ENCODE data around the gene CLPX. TPM values are rescaled to one million over a fixed set of nuclear protein-coding genes. Genes with fewer than 3 reads are reported as not detected.
A peak's percentile ranks its signal among the peaks of the same experiment; 100 is the strongest.
"Not testable (repeated sequence)": the region's sequence is repeated elsewhere in the genome, so short reads cannot be mapped to it uniquely, and the experiment has no call there.

The CLPX gene
- total RNA-seq, 1 donor from 2014 or later, result 58.7 TPM

- Mint-ChIP-seq H3K4me1 (no peaks in the 10 kb centered on the region), H3K27me3 (ENCODE audit: low read depth) (no peaks in the 10 kb centered on the region), H3K36me3 (peaks cover 29% of the 10 kb centered on the region), H3K9me3 (no peaks in the 10 kb centered on the region), H3K4me3 (no peak overlapping the region), H3K27ac (no peak overlapping the region)
- no peak for TF ChIP-seq CTCF (IDR thresholded peaks at IDR 0.05; ENCODE audit: unreplicated experiment)
- DNase-seq (ENCODE audit: low spot score in 2 of 2, unreplicated experiment in 2 of 2), result no peak
Measured at GRCh38 chr15:65105038-65105437, 80.1 kb downstream of the CLPX start.

- H3K4me3 Mint-ChIP-seq, result no peak overlapping the region
- no peak for TF ChIP-seq CTCF (IDR thresholded peaks at IDR 0.05; ENCODE audit: unreplicated experiment)
- H3K9me3 Mint-ChIP-seq, result no peaks in the 10 kb centered on the region
- no peaks in the 10 kb centered on the region for H3K4me1 Mint-ChIP-seq
- H3K36me3 Mint-ChIP-seq, result peaks cover 30% of the 10 kb centered on the region
- H3K27me3 Mint-ChIP-seq (ENCODE audit: low read depth), result no peaks in the 10 kb centered on the region
- no peak overlapping the region for H3K27ac Mint-ChIP-seq
- DNase-seq (ENCODE audit: low spot score in 2 of 2, unreplicated experiment in 2 of 2), result no peak
Measured at GRCh38 chr15:65102912-65103311, 82.2 kb downstream of the CLPX start.

- H3K36me3 Mint-ChIP-seq, result peaks cover 34% of the 10 kb centered on the region
- no peak overlapping the region for H3K4me3 Mint-ChIP-seq
- DNase-seq (ENCODE audit: low spot score in 2 of 2, unreplicated experiment in 2 of 2), result no peak
- H3K4me1 Mint-ChIP-seq, result peaks cover 1% of the 10 kb centered on the region
- H3K27me3 Mint-ChIP-seq (ENCODE audit: low read depth), result no peaks in the 10 kb centered on the region
- H3K27ac Mint-ChIP-seq, result peak overlapping the region; percentile 14
- TF ChIP-seq CTCF (IDR thresholded peaks at IDR 0.05; ENCODE audit: unreplicated experiment), result no peak
- H3K9me3 Mint-ChIP-seq, result no peaks in the 10 kb centered on the region
Measured at GRCh38 chr15:65101891-65102708, 83.0 kb downstream of the CLPX start.

- peaks cover 4% of the 10 kb centered on the region for H3K4me1 Mint-ChIP-seq
- peak overlapping the region; percentile 14 for H3K27ac Mint-ChIP-seq
- no peak overlapping the region for H3K4me3 Mint-ChIP-seq
Measured at GRCh38 chr15:65101411-65101890, 83.7 kb downstream of the CLPX start.

GRCh38 chr15:65100442-65100841 lies 84.7 kb downstream of the CLPX start:
- no peaks in the 10 kb centered on the region for H3K9me3 Mint-ChIP-seq
- TF ChIP-seq CTCF (IDR thresholded peaks at IDR 0.05; ENCODE audit: unreplicated experiment), result no peak
- peaks cover 4% of the 10 kb centered on the region for H3K4me1 Mint-ChIP-seq
- H3K4me3 Mint-ChIP-seq, result no peak overlapping the region
- H3K36me3 Mint-ChIP-seq, result peaks cover 25% of the 10 kb centered on the region
- DNase-seq (ENCODE audit: low spot score in 2 of 2, unreplicated experiment in 2 of 2), result no peak
- no peak overlapping the region for H3K27ac Mint-ChIP-seq
- no peaks in the 10 kb centered on the region for H3K27me3 Mint-ChIP-seq (ENCODE audit: low read depth)

More at GRCh38 chr15:65101411-65101890, 83.7 kb downstream of the CLPX start:
- DNase-seq (ENCODE audit: low spot score in 2 of 2, unreplicated experiment in 2 of 2), result peak in 1 of 2 experiments; percentile 76
- TF ChIP-seq CTCF (IDR thresholded peaks at IDR 0.05; ENCODE audit: unreplicated experiment), result peak; percentile 77
- H3K36me3 Mint-ChIP-seq, result peaks cover 35% of the 10 kb centered on the region
- H3K27me3 Mint-ChIP-seq (ENCODE audit: low read depth), result no peaks in the 10 kb centered on the region
- H3K9me3 Mint-ChIP-seq, result no peaks in the 10 kb centered on the region

- not testable (repeated sequence) for H3K27me3 Mint-ChIP-seq (ENCODE audit: low read depth); H3K4me1 Mint-ChIP-seq; H3K4me3 Mint-ChIP-seq; DNase-seq (ENCODE audit: low spot score in 2 of 2, unreplicated experiment in 2 of 2); H3K27ac Mint-ChIP-seq; H3K9me3 Mint-ChIP-seq
- H3K36me3 Mint-ChIP-seq, result peaks cover 20% of the 10 kb centered on the region
Measured at GRCh38 chr15:65099801-65100200, 85.3 kb downstream of the CLPX start.
